ENCODE measurements around the gene SEPHS1.
"Not testable (repeated sequence)": the region's sequence is repeated elsewhere in the genome, so short reads cannot be mapped to it uniquely, and the experiment has no call there.

Gene SEPHS1

GRCh38 chr10:13291061-13291460 lies 57.0 kb downstream of the SEPHS1 start:
- H3K4me3 ChIP-seq (ENCODE audit: low read depth, low read length): no peak overlapping the region
- TF ChIP-seq, protein P1, sequence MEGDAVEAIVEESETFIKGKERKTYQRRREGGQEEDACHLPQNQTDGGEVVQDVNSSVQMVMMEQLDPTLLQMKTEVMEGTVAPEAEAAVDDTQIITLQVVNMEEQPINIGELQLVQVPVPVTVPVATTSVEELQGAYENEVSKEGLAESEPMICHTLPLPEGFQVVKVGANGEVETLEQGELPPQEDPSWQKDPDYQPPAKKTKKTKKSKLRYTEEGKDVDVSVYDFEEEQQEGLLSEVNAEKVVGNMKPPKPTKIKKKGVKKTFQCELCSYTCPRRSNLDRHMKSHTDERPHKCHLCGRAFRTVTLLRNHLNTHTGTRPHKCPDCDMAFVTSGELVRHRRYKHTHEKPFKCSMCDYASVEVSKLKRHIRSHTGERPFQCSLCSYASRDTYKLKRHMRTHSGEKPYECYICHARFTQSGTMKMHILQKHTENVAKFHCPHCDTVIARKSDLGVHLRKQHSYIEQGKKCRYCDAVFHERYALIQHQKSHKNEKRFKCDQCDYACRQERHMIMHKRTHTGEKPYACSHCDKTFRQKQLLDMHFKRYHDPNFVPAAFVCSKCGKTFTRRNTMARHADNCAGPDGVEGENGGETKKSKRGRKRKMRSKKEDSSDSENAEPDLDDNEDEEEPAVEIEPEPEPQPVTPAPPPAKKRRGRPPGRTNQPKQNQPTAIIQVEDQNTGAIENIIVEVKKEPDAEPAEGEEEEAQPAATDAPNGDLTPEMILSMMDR (IDR thresholded peaks at IDR 0.05; ENCODE audit: borderline replicate concordance, insufficient read depth, low read depth, low read length): no peak

- TF ChIP-seq, protein P1 (IDR thresholded peaks at IDR 0.05; ENCODE audit: borderline replicate concordance, insufficient read depth, low read depth, low read length): no peak
- H3K4me3 ChIP-seq (ENCODE audit: low read depth, low read length): no peak overlapping the region
Observed at GRCh38 chr10:13284050-13284449, 64.0 kb downstream of the SEPHS1 start.

DNA sequence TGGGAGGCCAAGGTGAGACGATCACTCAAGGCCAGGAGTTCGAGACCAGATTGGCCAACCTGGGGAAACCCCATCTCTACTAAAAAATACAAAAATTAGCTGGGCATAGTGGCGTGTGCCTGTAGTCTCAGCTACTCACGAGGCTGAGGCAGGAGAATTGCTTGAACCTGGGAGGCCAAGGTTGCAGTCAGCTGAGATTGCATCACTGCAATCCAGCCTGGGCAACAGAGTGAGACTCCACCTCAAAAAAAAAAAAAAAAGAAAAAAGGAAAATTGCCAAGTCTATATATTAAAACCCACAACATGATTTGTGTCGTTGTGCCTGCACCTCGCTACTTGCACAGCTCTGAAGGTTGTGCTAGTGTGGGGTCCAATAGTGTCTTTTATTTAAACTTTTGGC lies 65.7 kb downstream of the SEPHS1 start:
- not testable (repeated sequence) for H3K4me3 ChIP-seq (ENCODE audit: low read depth, low read length)

- H3K4me3 ChIP-seq (ENCODE audit: low read depth, low read length): no peak overlapping the region
- TF ChIP-seq, protein P1 (IDR thresholded peaks at IDR 0.05; ENCODE audit: borderline replicate concordance, insufficient read depth, low read depth, low read length): no peak
Observed at GRCh38 chr10:13276749-13277365, 71.2 kb downstream of the SEPHS1 start.

GRCh38 chr10:13276146-13276545 lies 71.9 kb downstream of the SEPHS1 start:
- H3K4me3 ChIP-seq (ENCODE audit: low read depth, low read length): not testable (repeated sequence)

GRCh38 chr10:13272164-13272571 lies 75.9 kb downstream of the SEPHS1 start:
- no peak overlapping the region for H3K4me3 ChIP-seq (ENCODE audit: low read depth, low read length)
- TF ChIP-seq, protein P1 (IDR thresholded peaks at IDR 0.05; ENCODE audit: borderline replicate concordance, insufficient read depth, low read depth, low read length): no peak

GRCh38 chr10:13271552-13272163 lies 76.4 kb downstream of the SEPHS1 start:
- no peak overlapping the region for H3K4me3 ChIP-seq (ENCODE audit: low read depth, low read length)
- TF ChIP-seq, protein P1 (IDR thresholded peaks at IDR 0.05; ENCODE audit: borderline replicate concordance, insufficient read depth, low read depth, low read length): peak; percentile 75

- H3K4me3 ChIP-seq (ENCODE audit: low read depth, low read length): no peak overlapping the region
- TF ChIP-seq, protein P1 (IDR thresholded peaks at IDR 0.05; ENCODE audit: borderline replicate concordance, insufficient read depth, low read depth, low read length): no peak
Observed at GRCh38 chr10:13270877-13271551, 77.1 kb downstream of the SEPHS1 start.

Data from GM12875 (cell line).